Trophoblast cell (in vitro differentiated cells and primary cell): ENCODE results near the gene NSMF.

Experiments
- DNase-seq, 2 donors: peaks; one replicate each; pipeline ENCODE4 v3.0.0-alpha.2; 2016
- H2AFZ ChIP-seq: 2 replicates; pipeline ENCODE4 v1.6.1; 2013; ENCODE audit warnings: low read length, moderate library complexity, mild to moderate bottlenecking; ENCODE audit not compliant: insufficient read depth, poor library complexity
- H2AK5ac ChIP-seq: 2 replicates; pipeline ENCODE4 v1.6.1; 2013; ENCODE audit warnings: mild to moderate bottlenecking, low read length
- H2BK120ac ChIP-seq: 2 replicates; pipeline ENCODE4 v1.6.1; 2013; ENCODE audit warnings: low read length, mild to moderate bottlenecking, moderate library complexity; ENCODE audit not compliant: insufficient read depth, poor library complexity
- H2BK12ac ChIP-seq: 2 replicates; pipeline ENCODE4 v1.6.1; 2013; ENCODE audit warnings: mild to moderate bottlenecking, low read length, moderate library complexity
- H2BK5ac ChIP-seq: 2 replicates; pipeline ENCODE4 v1.6.1; 2013; ENCODE audit warnings: low read length, low read depth, moderate library complexity, mild to moderate bottlenecking; ENCODE audit not compliant: poor library complexity
- H3K14ac ChIP-seq: 2 replicates; pipeline ENCODE4 v1.6.1; 2013; ENCODE audit warnings: mild to moderate bottlenecking, low read length
- H3K18ac ChIP-seq: 2 replicates; pipeline ENCODE4 v1.6.1; 2013; ENCODE audit warnings: mild to moderate bottlenecking, low read length
- H3K23ac ChIP-seq: 2 replicates; pipeline ENCODE4 v1.6.1; 2013; ENCODE audit warnings: low read length
- H3K27ac ChIP-seq: 2 replicates; pipeline ENCODE4 v1.5.1; 2013; ENCODE audit warnings: low read depth, mild to moderate bottlenecking, inconsistent platforms, low read length, moderate library complexity
- H3K27me3 ChIP-seq: 2 replicates; pipeline ENCODE4 v1.6.1; 2013; ENCODE audit warnings: inconsistent platforms, mild to moderate bottlenecking, low read length, moderate library complexity; ENCODE audit not compliant: insufficient read depth
- H3K36me3 ChIP-seq, 2 experiments: 1 replicate in 1 of 2; 2 replicates in 1 of 2; pipeline ENCODE4 v1.6.1; 2013; ENCODE audit warnings: low read length in 2 of 2, mild to moderate bottlenecking in 2 of 2, moderate library complexity in 1 of 2; ENCODE audit not compliant: insufficient read depth in 2 of 2, control insufficient read depth in 1 of 2
- H3K4ac ChIP-seq: 2 replicates; pipeline ENCODE4 v1.6.1; 2013; ENCODE audit warnings: low read depth, mild to moderate bottlenecking, low read length, moderate library complexity
- H3K4me1 ChIP-seq, 2 experiments: 1 replicate in 1 of 2; 2 replicates in 1 of 2; pipeline ENCODE4 v1.6.1; 2013; ENCODE audit warnings: low read length in 2 of 2, mild to moderate bottlenecking in 2 of 2, moderate library complexity in 1 of 2; ENCODE audit not compliant: insufficient read depth in 2 of 2, control insufficient read depth in 1 of 2
- H3K4me2 ChIP-seq: 2 replicates; pipeline ENCODE4 v1.6.1; 2013; ENCODE audit warnings: inconsistent platforms, mild to moderate bottlenecking, low read length, moderate library complexity
- H3K4me3 ChIP-seq: 2 replicates; pipeline ENCODE4 v1.5.1; 2013; ENCODE audit warnings: mild to moderate bottlenecking, low read depth, low read length, inconsistent platforms
- H3K79me1 ChIP-seq: one replicate; pipeline ENCODE4 v1.6.1; 2013; ENCODE audit warnings: low read length
- H3K79me2 ChIP-seq: 2 replicates; pipeline ENCODE4 v1.6.1; 2013; ENCODE audit warnings: low read length, mild to moderate bottlenecking; ENCODE audit not compliant: control insufficient read depth, insufficient read depth, poor library complexity
- H3K9ac ChIP-seq: 2 replicates; pipeline ENCODE4 v1.6.1; 2013; ENCODE audit warnings: mild to moderate bottlenecking, low read length
- H3K9me3 ChIP-seq: 2 replicates; pipeline ENCODE4 v1.6.1; 2013; ENCODE audit warnings: low read depth, mild to moderate bottlenecking, control low read depth, inconsistent platforms, low read length; ENCODE audit not compliant: insufficient read depth
- H4K12ac ChIP-seq: 2 replicates; pipeline ENCODE4 v1.6.1; 2013; ENCODE audit warnings: low read depth, mild to moderate bottlenecking, low read length, moderate library complexity
- H4K8ac ChIP-seq: 2 replicates; pipeline ENCODE4 v1.6.1; 2013; ENCODE audit warnings: low read depth, mild to moderate bottlenecking, low read length, moderate library complexity
- H4K91ac ChIP-seq: one replicate; pipeline ENCODE4 v1.6.1; 2013; ENCODE audit warnings: low read depth, mild to moderate bottlenecking, low read length, moderate library complexity
- WGBS: extraction: QIAGEN DNeasy Blood & Tissue Kit; methylation state at CpG from one replicate; pipeline ENCODE4 v1.1.7; 2013; ENCODE audit warnings: missing lambda C conversion rate; ENCODE audit not compliant: insufficient read length, insufficient coverage; ENCODE audit errors: extremely low coverage; 5-methylcytosine and 5-hydroxymethylcytosine counted together

The NSMF gene

GRCh38 chr9:137428311-137428630 is 30.9 kb downstream of the NSMF start:
- Histone ChIP-seq H3K9me3 (no peaks in the 10 kb centered on the region), H3K4me2 (no peak overlapping the region), H3K4ac (no peak overlapping the region), H2AK5ac (no peak overlapping the region), H3K27me3 (no peaks in the 10 kb centered on the region), H2BK12ac (no peak overlapping the region), H3K27ac (no peak overlapping the region), H3K9ac (no peak overlapping the region), H3K4me1 (peaks cover 0 to 15% of the 10 kb centered on the region in 2 experiments), H3K18ac (no peak overlapping the region), H2BK5ac (no peak overlapping the region), H2AFZ (no peak overlapping the region), H2BK120ac (no peak overlapping the region), H3K4me3 (no peak overlapping the region), H3K79me2 (no peaks in the 10 kb centered on the region), H3K79me1 (peaks cover 4% of the 10 kb centered on the region), H4K91ac (no peak overlapping the region), H3K23ac (no peak overlapping the region), H4K8ac (no peak overlapping the region), H4K12ac (no peak overlapping the region), H3K36me3 (no peaks in the 10 kb centered on the region), H3K14ac (no peak overlapping the region)
- DNase-seq: no peak
- no CpG with 5 or more reads among the region's 6 CpGs for WGBS

GRCh38 chr9:137427454-137428310 is 31.5 kb downstream of the NSMF start:
- Histone ChIP-seq H3K4me1 (peaks cover 0 to 15% of the 10 kb centered on the region in 2 experiments), H2BK12ac (no peak overlapping the region), H3K27ac (no peak overlapping the region), H2BK5ac (no peak overlapping the region), H3K4me3 (no peak overlapping the region), H4K8ac (no peak overlapping the region), H3K27me3 (no peaks in the 10 kb centered on the region), H3K14ac (no peak overlapping the region), H3K4me2 (no peak overlapping the region), H4K12ac (no peak overlapping the region), H3K4ac (no peak overlapping the region), H3K79me2 (peaks cover under 1% of the 10 kb centered on the region), H4K91ac (no peak overlapping the region), H3K9me3 (no peaks in the 10 kb centered on the region), H3K79me1 (peaks cover 6% of the 10 kb centered on the region), H2AK5ac (no peak overlapping the region), H3K36me3 (no peaks in the 10 kb centered on the region), H3K23ac (no peak overlapping the region), H3K9ac (no peak overlapping the region), H2BK120ac (no peak overlapping the region), H2AFZ (no peak overlapping the region), H3K18ac (no peak overlapping the region)
- no CpG with 5 or more reads among the region's 27 CpGs for WGBS
- no peak for DNase-seq

GRCh38 chr9:137426018-137426681 is 33.0 kb downstream of the NSMF start:
- no CpG with 5 or more reads among the region's 18 CpGs for WGBS
- H2AFZ ChIP-seq: no peak overlapping the region
- H3K18ac ChIP-seq: no peak overlapping the region
- peak overlapping the region; percentile 18 for H2AK5ac ChIP-seq
- H2BK120ac ChIP-seq: no peak overlapping the region
- no peak overlapping the region for H3K14ac ChIP-seq
- peaks cover 12% of the 10 kb centered on the region for H3K79me1 ChIP-seq
- no peak overlapping the region for H2BK5ac ChIP-seq
- H4K12ac ChIP-seq: no peak overlapping the region
- H3K9ac ChIP-seq: no peak overlapping the region
- no peak overlapping the region for H4K91ac ChIP-seq
- H3K79me2 ChIP-seq: peaks cover 5% of the 10 kb centered on the region
- H3K36me3 ChIP-seq: no peaks in the 10 kb centered on the region
- no peak overlapping the region for H3K4me3 ChIP-seq
- H3K4me1 ChIP-seq: peaks cover 3 to 18% of the 10 kb centered on the region in 2 experiments
- no peak overlapping the region for H2BK12ac ChIP-seq
- H4K8ac ChIP-seq: no peak overlapping the region
- no peaks in the 10 kb centered on the region for H3K9me3 ChIP-seq
- no peak overlapping the region for H3K23ac ChIP-seq
- H3K27ac ChIP-seq: no peak overlapping the region
- no peak overlapping the region for H3K4ac ChIP-seq
- no peak overlapping the region for H3K4me2 ChIP-seq
- H3K27me3 ChIP-seq: no peaks in the 10 kb centered on the region
- no peak for DNase-seq

- DNase-seq: peak; percentile 73 to 78
- no CpG with 5 or more reads among the region's 77 CpGs for WGBS
- no peak overlapping the region for H3K18ac ChIP-seq
These were observed 35.4 kb downstream of the NSMF start for GRCh38 chr9:137423514-137424291.

More at GRCh38 chr9:137423514-137424291, 35.4 kb downstream of the NSMF start:
- no peaks in the 10 kb centered on the region for H3K9me3 ChIP-seq
- H3K79me1 ChIP-seq: peaks cover 12% of the 10 kb centered on the region
- no peaks in the 10 kb centered on the region for H3K27me3 ChIP-seq
- H4K91ac ChIP-seq: peak overlapping the region; percentile 63
- no peak overlapping the region for H2BK5ac ChIP-seq
- H3K36me3 ChIP-seq: no peaks in the 10 kb centered on the region
- H3K4me2 ChIP-seq: peak overlapping the region; percentile 60
- peak overlapping the region; percentile 66 for H4K8ac ChIP-seq
- peaks cover 5% of the 10 kb centered on the region for H3K79me2 ChIP-seq
- H2BK12ac ChIP-seq: peak overlapping the region; percentile 42
- H3K23ac ChIP-seq: no peak overlapping the region
- no peak overlapping the region for H3K9ac ChIP-seq
- peaks cover 3 to 18% of the 10 kb centered on the region in 2 experiments for H3K4me1 ChIP-seq
- peak overlapping the region; percentile 31 for H2AK5ac ChIP-seq
- peak overlapping the region; percentile 6 for H2BK120ac ChIP-seq
- peak overlapping the region; percentile 47 for H3K4me3 ChIP-seq
- no peak overlapping the region for H3K27ac ChIP-seq
- H4K12ac ChIP-seq: peak overlapping the region; percentile 69
- no peak overlapping the region for H3K4ac ChIP-seq
- peak overlapping the region; percentile 42 for H2AFZ ChIP-seq
- H3K14ac ChIP-seq: peak overlapping the region; percentile 11
